Measurements from ENCODE around the gene RFX8.

- TF ChIP-seq, protein P1, sequence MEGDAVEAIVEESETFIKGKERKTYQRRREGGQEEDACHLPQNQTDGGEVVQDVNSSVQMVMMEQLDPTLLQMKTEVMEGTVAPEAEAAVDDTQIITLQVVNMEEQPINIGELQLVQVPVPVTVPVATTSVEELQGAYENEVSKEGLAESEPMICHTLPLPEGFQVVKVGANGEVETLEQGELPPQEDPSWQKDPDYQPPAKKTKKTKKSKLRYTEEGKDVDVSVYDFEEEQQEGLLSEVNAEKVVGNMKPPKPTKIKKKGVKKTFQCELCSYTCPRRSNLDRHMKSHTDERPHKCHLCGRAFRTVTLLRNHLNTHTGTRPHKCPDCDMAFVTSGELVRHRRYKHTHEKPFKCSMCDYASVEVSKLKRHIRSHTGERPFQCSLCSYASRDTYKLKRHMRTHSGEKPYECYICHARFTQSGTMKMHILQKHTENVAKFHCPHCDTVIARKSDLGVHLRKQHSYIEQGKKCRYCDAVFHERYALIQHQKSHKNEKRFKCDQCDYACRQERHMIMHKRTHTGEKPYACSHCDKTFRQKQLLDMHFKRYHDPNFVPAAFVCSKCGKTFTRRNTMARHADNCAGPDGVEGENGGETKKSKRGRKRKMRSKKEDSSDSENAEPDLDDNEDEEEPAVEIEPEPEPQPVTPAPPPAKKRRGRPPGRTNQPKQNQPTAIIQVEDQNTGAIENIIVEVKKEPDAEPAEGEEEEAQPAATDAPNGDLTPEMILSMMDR (conservative IDR thresholded peaks at IDR 0.05; ENCODE audit: low read depth, low read length): no peak
- no peak for TF ChIP-seq EZH2 (IDR thresholded peaks at IDR 0.05; ENCODE audit: borderline replicate concordance, low read depth, low read length, poor library complexity, severe bottlenecking)
Observed at GRCh38 chr2:101351207-101351606, 123.7 kb downstream of the RFX8 start.

All from A673 (cell line).